Stomach smooth muscle (tissue), 2 donors: ENCODE results near the gene RNASET2.

Experiments
- H3K27ac ChIP-seq: one replicate; pipeline ENCODE4 v1.7.0; 2013; ENCODE audit warnings: mild to moderate bottlenecking, low read length, inconsistent platforms
- H3K27me3 ChIP-seq, 2 donors: one replicate each; pipeline ENCODE4 v1.7.0; 2013; ENCODE audit warnings: low read length in 2 of 2; ENCODE audit not compliant: insufficient read depth in 2 of 2, control insufficient read depth in 1 of 2
- H3K36me3 ChIP-seq, 2 donors: one replicate each; pipeline ENCODE4 v1.7.0; 2013; ENCODE audit warnings: low read length in 2 of 2; ENCODE audit not compliant: control insufficient read depth in 2 of 2, insufficient read depth in 2 of 2
- H3K4me1 ChIP-seq: one replicate; pipeline ENCODE4 v1.7.0; 2013; ENCODE audit warnings: low read length; ENCODE audit not compliant: control insufficient read depth, insufficient read depth
- H3K4me3 ChIP-seq, 2 donors: one replicate each; pipeline ENCODE4 v1.7.0; 2013; ENCODE audit warnings: low read length in 2 of 2
- H3K9ac ChIP-seq, 2 donors: one replicate each; pipeline ENCODE4 v1.7.0; 2013; ENCODE audit warnings: low read length in 2 of 2, mild to moderate bottlenecking in 1 of 2
- H3K9me3 ChIP-seq, 2 donors: one replicate each; pipeline ENCODE4 v1.7.0; 2013; ENCODE audit warnings: low read length in 2 of 2; ENCODE audit not compliant: control insufficient read depth in 2 of 2
- donor health status: healthy.
- donor health status: Pancreatic carcinoma.

The RNASET2 gene

GRCh38 chr6:166944666-166945256, 11.6 kb downstream of the RNASET2 start:
- no peaks in the 10 kb centered on the region for H3K4me1 ChIP-seq
- H3K36me3 ChIP-seq: peaks cover 2 to 3% of the 10 kb centered on the region in 2 donors
- H3K27ac ChIP-seq: no peak overlapping the region
- H3K4me3 ChIP-seq: no peak overlapping the region
- H3K27me3 ChIP-seq: no peaks in the 10 kb centered on the region
- no peak overlapping the region for H3K9ac ChIP-seq
- H3K9me3 ChIP-seq: no peaks in the 10 kb centered on the region

- Histone ChIP-seq H3K27ac (no peak overlapping the region), H3K9ac (no peak overlapping the region), H3K27me3 (no peaks in the 10 kb centered on the region), H3K4me1 (no peaks in the 10 kb centered on the region), H3K36me3 (peaks cover 11 to 14% of the 10 kb centered on the region in 2 donors), H3K4me3 (no peak overlapping the region), H3K9me3 (no peaks in the 10 kb centered on the region)
Measured at GRCh38 chr6:166942393-166943168, 13.8 kb downstream of the RNASET2 start.

- no peaks in the 10 kb centered on the region for H3K9me3 ChIP-seq
- no peak overlapping the region for H3K27ac ChIP-seq
- no peaks in the 10 kb centered on the region for H3K4me1 ChIP-seq
- no peak overlapping the region for H3K4me3 ChIP-seq
- H3K9ac ChIP-seq: no peak overlapping the region
- peaks cover 12 to 13% of the 10 kb centered on the region in 2 donors for H3K36me3 ChIP-seq
- H3K27me3 ChIP-seq: no peaks in the 10 kb centered on the region
Measured at GRCh38 chr6:166940643-166941068, 15.7 kb downstream of the RNASET2 start.

- Histone ChIP-seq H3K36me3 (peaks cover 12% of the 10 kb centered on the region in 2 donors), H3K4me3 (no peak overlapping the region), H3K9me3 (no peaks in the 10 kb centered on the region), H3K27ac (no peak overlapping the region), H3K27me3 (no peaks in the 10 kb centered on the region), H3K4me1 (no peaks in the 10 kb centered on the region), H3K9ac (no peak overlapping the region)
Measured at GRCh38 chr6:166939894-166940293, 16.5 kb downstream of the RNASET2 start.

GRCh38 chr6:166939345-166939744, 17.0 kb downstream of the RNASET2 start:
- Histone ChIP-seq H3K9ac (no peak overlapping the region), H3K9me3 (no peaks in the 10 kb centered on the region), H3K36me3 (peaks cover 12 to 16% of the 10 kb centered on the region in 2 donors), H3K27ac (no peak overlapping the region), H3K27me3 (no peaks in the 10 kb centered on the region), H3K4me3 (no peak overlapping the region), H3K4me1 (no peaks in the 10 kb centered on the region)

- Histone ChIP-seq H3K27me3 (no peaks in the 10 kb centered on the region), H3K4me1 (no peaks in the 10 kb centered on the region), H3K27ac (no peak overlapping the region), H3K36me3 (peaks cover 12 to 18% of the 10 kb centered on the region in 2 donors), H3K4me3 (no peak overlapping the region), H3K9ac (no peak overlapping the region), H3K9me3 (no peaks in the 10 kb centered on the region)
Measured at GRCh38 chr6:166938704-166939103, 17.6 kb downstream of the RNASET2 start.

- H3K27ac ChIP-seq: no peak overlapping the region
- H3K27me3 ChIP-seq: no peaks in the 10 kb centered on the region
- no peak overlapping the region for H3K4me3 ChIP-seq
- no peak overlapping the region for H3K9ac ChIP-seq
- peaks cover 12 to 18% of the 10 kb centered on the region in 2 donors for H3K36me3 ChIP-seq
- H3K9me3 ChIP-seq: no peaks in the 10 kb centered on the region
- no peaks in the 10 kb centered on the region for H3K4me1 ChIP-seq
Measured at GRCh38 chr6:166938150-166938549, 18.2 kb downstream of the RNASET2 start.

- Histone ChIP-seq H3K9me3 (no peaks in the 10 kb centered on the region), H3K27me3 (no peaks in the 10 kb centered on the region), H3K36me3 (peaks cover 11 to 19% of the 10 kb centered on the region in 2 donors), H3K27ac (no peak overlapping the region), H3K4me1 (no peaks in the 10 kb centered on the region), H3K9ac (no peak overlapping the region), H3K4me3 (no peak overlapping the region)
Measured at GRCh38 chr6:166937746-166938145, 18.6 kb downstream of the RNASET2 start.

GRCh38 chr6:166936079-166936787, 20.1 kb downstream of the RNASET2 start:
- H3K36me3 ChIP-seq: peaks cover 10 to 20% of the 10 kb centered on the region in 2 donors
- no peak overlapping the region for H3K4me3 ChIP-seq
- no peak overlapping the region for H3K27ac ChIP-seq

GRCh38 chr6:166935353-166935752, 21.0 kb downstream of the RNASET2 start:
- Histone ChIP-seq H3K4me3 (no peak overlapping the region), H3K36me3 (peaks cover 10 to 24% of the 10 kb centered on the region in 2 donors), H3K4me1 (no peaks in the 10 kb centered on the region), H3K27me3 (no peaks in the 10 kb centered on the region), H3K9ac (no peak overlapping the region), H3K9me3 (no peaks in the 10 kb centered on the region), H3K27ac (no peak overlapping the region)

More at GRCh38 chr6:166936079-166936787, 20.1 kb downstream of the RNASET2 start:
- H3K9ac ChIP-seq: no peak overlapping the region
- H3K9me3 ChIP-seq: no peaks in the 10 kb centered on the region
- no peaks in the 10 kb centered on the region for H3K27me3 ChIP-seq
- H3K4me1 ChIP-seq: no peaks in the 10 kb centered on the region
